NCI-H345 treated with DMSO at 0.1 percent for 48 hours (cell line): ENCODE results near the gene EGF.

Experiments used
- DNase-seq: peaks from one replicate; lab custom pipeline; 2025; ENCODE audit not compliant: unreplicated experiment; lab: John Stamatoyannopoulos, UW

The EGF gene

DNA sequence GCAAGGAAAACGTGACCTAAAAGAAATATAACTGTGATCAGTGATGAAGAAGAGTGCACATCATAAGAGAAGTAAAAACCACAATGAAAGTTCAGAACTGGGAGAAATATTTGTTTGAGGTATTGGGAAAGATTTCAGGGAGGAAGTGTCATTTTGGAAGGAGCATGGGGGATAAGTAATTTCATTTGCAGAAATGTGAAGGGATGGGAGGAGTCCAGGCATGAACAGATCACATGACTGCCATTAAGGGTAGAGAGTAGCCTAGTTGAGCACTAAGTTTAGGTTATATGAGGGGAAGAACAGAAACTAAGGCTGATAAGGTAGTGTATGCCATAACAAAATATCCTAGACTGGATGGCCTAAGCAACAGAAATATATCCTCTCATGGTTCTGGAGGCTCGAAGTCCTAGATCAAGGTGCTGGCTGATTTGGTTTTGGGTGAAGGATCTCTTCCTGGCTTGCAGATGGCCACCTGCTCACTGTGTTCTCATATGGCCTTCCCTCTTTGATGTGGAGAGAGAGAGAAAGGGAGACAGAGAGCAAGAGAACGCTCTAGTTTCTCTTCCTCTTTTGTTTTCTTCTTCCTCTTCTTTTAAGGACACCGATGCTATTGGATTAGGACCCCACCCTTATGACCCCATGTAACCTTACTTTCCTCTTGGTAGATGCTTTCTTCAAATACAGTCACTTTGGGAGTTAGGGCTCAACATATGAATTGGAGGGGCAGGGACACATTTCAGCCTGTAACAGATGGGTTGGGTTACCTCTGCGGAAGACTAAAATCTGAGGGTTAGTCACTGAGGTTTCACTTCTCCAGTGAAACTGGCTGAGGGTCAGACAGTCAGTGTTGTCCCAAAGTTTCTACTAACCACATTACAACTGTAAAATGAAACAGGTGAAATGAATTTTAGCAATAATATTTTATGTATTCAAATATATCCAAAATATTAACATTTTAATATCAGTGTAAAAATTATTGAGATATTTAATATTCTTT is 77.9 kb downstream of the EGF start:
- no peak for DNase-seq

DNA sequence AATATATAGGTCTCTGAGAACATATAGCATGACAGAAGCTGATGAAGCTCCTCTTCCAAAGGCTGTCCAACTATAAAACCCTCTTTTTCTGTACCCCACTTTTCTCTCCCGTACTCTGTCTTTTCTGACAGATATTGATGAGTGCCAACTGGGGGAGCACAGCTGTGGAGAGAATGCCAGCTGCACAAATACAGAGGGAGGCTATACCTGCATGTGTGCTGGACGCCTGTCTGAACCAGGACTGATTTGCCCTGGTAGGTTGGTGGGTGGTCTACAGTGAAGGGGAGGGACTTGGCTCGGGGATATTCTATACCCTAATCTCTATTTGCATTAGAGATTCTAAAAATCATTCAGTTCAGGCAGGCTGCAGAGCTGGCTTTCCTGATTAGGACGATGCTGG is 80.4 kb downstream of the EGF start:
- no peak for DNase-seq

DNA sequence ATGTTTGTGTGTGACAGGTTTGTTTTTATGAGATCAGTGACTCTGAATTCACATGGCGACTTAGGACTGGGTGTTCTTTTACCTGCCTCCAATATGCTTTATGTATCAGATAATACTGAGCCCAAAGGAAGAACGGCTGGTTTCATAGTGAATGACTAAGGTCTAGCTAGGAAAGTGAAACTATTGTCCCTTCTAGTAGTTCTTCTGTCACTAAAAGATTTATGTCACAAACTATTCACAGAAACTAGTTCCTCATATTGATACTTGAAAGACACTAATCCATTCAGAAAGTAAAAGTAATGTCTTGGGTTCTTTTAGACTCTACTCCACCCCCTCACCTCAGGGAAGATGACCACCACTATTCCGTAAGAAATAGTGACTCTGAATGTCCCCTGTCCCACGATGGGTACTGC is 81.7 kb downstream of the EGF start:
- no peak for DNase-seq

DNA sequence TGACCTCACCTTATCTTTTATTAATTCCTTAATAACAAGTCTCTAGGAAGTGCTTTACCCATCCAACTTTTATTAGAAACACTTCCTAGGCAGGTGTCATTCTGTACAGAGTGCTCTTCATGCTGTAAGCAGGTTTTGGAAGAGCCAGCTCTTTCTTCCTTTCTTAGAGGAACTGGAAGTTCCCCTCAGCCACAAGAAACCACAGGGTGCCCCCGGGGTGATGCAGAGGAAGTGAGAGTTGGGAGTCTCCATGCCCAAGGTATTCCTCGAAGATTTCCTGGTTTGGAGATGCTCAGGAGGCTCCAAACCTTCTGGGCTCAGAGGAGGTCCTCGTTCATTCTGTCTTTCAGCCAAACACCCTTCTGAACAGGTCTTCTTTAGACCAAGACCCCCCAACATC is 83.8 kb downstream of the EGF start:
- no peak for DNase-seq

DNA sequence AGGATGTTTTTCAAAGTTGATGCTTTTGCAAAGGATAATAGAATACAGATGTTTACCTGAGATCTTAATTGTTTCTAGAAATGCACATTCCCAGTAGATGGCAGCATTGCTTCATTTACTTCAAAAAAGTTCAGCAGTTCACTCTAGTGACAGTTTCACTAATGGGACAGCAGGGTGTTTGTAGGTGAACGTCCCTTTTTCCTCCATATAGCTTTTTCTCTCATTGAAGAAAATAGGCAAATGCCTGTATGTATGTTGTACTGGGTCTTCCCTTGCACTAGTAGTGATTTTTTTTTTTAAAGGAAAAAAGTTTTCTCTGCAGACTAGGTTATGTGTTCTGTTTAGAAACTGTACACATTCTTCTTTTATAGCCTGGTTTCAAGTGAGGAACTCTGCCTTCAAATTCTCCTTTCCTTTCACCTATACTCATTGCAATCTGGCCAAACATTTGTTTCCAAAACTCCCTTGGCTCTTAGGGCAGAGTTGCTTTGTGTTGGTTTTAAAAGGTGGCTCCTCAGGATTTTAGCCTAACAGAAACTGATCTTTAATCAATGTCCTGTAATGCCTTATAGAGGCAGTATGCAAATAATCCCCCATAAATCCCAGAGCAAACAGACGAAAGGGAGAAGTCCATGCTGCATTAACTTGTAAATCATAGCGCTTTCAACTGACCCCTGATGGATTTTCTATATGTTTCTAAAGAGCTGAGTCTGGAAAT is 86.3 kb downstream of the EGF start:
- peak; percentile 19 for DNase-seq

DNA sequence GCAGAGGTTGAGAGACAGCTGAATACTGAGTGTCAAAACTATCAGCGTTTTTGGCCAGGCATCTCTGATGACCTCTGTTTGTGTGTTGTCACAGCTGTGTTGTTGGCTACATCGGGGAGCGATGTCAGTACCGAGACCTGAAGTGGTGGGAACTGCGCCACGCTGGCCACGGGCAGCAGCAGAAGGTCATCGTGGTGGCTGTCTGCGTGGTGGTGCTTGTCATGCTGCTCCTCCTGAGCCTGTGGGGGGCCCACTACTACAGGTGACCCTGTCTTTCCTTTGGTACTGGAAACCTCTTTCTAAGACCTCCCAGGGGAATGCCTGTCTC is 86.9 kb downstream of the EGF start:
- no peak for DNase-seq

DNA sequence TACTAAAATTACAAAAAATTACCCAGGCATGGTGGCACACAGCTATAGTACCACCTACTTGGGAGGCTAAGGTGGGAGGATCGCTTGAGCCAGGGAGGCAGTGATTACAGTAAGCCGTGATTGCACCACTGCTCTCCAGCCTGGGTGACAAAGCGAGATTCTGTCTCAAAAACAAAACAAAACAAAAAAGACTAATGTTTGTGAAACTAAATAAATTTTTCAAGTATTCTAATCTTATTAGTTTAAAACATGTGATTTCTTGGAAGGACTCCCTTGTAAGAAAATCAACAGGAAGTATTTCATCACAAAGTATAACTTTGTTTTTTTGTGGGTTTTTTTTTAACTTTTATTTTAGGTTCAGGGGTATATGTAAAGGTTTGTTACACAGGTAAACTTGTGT is 89.6 kb downstream of the EGF start:
- no peak for DNase-seq

DNA sequence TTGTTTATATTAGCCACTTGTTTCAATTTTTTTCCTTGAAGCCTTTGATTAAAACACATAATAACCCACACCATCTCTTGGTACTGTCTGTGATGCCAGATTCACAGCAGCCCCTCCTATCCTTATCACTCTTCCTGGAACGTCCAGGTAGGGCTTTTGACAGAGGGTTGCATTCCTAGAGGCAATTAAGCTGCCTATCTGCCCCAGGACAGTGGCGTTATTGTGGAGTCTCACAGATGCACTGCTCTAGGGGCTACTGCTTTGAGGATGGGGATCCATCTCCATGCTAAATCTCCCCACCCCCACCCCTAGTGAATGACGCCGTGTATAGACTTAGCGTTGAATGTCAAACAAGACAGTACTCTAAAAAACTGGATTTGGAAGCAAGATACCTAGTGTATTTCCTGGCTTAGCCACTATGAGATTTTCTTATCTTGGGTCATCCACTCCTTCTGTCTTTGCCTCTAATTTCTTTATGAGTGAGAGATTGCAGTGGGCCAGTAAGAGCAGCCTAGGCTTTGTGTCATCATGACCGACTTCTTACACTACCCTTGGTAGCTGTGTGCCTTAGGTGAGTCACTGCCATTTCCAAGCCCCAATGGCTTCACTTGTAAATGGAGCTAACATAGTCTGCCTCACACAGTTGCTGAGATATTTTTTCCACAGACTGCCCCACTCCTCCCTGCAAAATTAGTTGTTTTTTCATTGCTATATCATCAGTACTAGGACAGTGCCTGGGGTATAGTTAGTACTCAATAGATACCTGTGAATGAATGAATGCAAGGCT is 90.9 kb downstream of the EGF start:
- no peak for DNase-seq

DNA sequence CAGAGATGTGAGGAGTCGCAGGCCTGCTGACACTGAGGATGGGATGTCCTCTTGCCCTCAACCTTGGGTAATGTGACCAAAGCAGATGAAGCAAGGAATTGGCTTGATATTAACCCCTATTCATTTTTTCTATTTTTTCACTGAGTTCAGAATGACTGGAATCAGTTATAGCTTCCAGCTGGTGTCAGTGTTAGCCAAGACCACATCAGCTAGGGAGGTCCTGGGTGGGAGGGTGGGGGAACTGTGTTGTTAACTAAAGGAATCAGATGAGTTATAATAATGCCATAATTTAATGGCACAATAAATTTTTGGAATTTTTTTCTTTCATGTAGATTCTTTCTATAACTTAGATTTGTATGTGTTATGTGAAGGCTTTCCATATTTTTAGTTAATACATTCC is 91.9 kb downstream of the EGF start:
- no peak for DNase-seq

DNA sequence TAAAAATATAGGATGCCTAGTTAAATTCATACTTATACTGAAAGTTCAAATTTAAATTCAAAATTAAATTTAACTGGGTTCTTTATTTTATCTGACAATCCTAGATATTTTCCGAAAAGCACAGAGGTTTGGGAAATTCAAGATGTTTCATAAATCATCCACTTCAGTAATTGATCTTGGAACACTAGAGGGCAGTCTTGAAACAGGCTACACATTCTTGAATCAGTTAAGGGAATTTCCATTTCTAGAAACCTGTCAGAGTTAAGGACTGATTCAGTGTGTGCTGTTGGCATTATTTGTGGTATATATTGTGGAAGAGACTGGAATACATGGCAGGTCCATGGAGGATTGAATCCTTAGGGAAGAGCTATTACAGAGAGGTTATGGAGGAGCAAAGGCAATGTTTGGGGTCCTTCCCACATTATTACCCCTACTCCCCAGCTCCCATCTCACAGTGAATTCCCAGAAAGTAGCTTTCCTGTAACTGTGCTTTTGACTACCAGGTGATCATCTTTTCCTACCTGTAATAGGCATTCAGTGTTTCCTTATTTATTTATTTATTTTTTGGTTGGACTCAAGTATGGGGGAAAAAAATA is 92.9 kb downstream of the EGF start:
- peak; percentile 30 for DNase-seq

DNA sequence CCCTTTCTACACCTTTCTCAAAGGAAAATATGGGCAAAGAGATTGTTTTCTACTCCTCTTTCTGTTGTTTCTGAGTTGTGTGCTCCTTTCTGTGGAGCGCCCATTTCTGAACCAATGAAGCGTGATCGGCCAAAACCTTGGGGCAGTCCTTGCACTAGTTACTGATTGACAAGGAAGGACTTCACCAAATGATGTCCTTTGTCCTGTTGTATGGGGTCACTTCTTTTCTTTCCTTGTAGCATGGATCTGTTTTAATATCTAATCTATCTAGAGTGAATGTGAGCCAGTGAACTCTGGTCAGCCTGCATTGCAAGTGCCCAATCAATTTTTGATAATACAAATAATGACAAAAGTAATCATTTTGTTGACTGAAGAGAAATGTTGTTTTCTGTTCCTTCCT is 94.5 kb downstream of the EGF start:
- DNase-seq, result no peak

DNA sequence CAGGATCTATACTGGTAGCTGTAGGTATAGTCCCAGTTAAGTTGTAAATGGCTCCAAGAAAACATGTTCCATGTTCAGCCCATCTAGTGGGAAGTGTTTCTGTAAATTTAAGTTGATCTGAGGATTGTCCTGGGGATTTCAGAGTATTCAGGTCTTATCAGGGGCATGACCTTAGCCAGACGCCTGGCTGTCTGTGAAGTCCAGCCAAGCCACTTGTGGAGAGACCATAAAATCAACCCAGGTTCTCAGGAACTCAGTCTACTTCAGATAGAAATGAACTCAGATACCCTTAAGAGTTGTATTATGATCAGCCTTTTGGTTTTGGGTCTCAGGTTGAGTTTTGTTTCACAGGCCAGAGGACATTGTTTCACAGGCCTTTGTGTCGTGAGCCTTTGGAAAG is 95.9 kb downstream of the EGF start:
- no peak for DNase-seq

DNA sequence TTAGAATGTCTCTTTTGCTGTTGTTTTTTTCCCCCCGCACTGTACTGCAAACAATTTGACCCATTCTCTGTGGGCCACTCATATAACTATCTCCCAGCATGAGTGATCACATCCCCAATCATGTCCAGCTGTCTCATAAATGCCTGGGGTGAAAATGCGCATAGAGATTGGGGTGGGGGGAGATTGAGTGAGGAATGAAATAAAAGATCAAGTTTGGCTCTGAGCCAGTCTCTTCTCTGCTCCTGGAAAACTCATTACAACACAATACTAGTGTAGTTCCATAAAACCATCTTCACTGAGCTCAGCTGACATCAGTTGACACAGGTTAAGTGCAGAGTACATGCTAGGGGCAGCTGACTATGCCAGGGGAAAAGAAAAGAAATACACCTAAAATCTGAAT is 96.9 kb downstream of the EGF start:
- peak; percentile 85 for DNase-seq

DNA sequence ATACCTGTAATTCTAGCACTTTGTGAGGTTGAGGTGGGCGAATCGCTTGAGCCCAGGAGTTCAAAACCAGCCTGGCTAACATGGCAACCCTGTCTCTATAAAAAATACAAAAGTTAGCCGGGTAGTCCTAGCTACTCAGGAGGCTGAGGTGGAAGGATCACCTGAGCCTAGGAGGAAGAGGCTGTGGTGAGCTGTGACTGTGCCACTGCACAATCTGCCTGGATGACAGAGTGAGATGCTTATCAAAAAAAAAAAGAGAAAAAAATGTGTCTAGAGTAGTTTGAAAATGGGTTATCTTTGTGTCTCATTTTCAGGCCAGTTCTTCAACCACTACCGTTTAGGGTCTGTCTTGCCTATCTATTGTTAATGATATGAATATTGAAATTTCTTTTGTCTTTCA is 98.1 kb downstream of the EGF start:
- DNase-seq, result no peak

DNA sequence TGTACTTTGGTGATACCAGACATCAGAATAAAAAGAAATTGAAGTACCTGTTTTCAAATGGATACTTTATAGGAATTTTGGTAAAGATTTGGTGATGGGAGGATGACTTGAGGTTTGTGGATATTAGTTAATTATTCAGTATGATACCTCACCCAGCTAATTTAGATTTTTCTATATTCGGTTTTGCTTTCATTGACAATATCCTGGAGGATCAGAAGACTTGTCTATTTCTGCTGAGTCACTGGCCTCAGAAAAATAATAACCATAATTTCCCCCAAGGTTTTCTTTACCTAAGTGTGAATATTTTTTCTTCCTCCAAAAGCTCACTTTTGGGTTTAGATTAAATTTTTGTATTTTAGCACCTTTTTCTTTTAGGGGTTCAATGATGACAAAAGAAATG is 100.2 kb downstream of the EGF start:
- DNase-seq, result no peak

DNA sequence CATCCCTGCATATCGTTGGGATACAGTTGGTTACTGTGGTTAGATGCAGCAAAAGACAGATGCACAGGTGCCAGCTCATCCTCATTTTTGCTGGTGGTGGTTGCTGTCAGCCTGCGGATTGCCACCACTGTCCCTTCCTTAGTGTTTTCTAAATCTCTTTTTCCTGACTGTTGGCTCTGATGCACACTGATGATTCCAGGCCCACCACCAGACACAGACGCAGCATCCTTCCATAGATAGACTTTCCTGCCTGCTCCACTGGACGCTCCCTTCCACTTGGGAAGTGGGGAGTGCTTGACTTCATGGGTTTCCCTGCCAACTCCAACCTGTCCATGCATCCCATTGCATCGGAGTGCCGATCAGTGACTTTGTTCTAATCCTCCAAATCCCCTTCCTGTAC is 101.5 kb downstream of the EGF start:
- no peak for DNase-seq

DNA sequence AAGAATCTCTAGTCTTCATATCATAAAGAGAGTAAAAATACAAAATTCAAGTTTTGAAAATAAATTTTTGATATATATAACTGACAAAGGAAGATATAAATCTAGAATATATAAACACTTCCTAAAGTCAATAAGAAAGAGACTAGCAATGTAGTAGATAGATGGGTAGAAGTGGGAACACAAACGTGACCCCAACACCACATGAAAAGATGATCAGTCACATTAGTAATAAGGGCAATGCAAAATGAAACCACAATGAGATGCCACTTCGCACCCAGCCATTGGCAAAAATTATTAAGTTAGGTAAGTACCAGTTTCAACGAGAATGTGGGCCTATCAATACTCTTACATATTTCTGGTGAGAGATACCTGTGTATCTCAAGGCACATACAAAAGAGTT is 106.5 kb downstream of the EGF start:
- no peak for DNase-seq

DNA sequence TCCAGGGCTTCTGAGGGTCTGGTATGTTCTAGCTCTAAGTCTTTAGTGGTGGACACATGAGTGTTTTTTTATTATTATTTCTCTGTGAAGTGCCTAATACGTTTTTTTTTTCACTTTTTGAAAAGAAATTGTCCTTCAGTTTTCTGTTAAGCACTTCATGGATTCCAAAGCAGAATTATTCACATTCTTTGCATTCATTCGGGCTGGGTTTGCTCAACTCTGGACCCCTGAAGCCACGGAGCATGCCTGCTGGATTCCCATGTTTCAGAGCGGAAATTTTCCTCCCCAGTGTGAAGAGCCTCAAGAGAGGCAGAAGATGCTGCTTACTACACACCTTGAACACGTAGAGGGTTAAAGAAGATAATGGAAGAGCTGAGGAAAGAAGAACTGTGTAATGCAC is 107.5 kb downstream of the EGF start:
- no peak for DNase-seq

DNA sequence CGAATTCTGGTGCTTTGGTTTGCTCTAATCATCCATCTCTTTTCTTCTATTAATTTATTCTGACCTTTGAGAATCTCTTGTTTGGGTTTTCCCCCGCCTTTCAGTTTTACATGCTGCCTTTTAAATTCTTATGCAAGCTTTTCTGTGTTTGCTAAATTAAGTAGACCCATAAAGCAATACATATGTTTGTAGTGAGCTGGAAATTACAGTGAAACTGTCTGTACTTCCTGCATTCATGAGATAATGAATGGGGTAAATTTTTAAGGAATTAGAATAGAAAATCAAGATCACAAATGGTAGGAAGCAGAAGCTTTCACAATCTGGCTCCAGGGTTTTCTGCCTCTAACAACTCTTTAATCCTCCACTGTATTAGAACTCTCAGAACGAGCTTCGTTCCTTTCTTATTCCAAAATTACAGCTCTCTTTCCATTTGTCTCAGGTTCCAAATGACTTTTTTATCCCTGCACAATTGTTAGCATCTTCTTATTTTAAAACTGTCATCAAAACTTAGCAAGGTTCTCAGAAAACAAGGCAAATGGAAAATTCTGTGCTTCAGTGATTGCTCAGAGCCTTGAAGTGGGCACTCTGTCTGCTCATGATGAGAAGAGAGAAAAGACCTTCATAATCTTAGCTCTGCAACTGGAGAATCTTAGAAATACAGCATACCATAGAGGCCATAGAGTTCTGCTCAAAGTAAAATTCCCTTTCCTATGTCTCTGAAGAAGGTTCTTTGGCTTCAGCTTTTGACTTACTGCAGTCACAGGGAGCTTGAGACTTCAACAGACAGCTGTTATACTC is 108.2 kb downstream of the EGF start:
- DNase-seq, result no peak

DNA sequence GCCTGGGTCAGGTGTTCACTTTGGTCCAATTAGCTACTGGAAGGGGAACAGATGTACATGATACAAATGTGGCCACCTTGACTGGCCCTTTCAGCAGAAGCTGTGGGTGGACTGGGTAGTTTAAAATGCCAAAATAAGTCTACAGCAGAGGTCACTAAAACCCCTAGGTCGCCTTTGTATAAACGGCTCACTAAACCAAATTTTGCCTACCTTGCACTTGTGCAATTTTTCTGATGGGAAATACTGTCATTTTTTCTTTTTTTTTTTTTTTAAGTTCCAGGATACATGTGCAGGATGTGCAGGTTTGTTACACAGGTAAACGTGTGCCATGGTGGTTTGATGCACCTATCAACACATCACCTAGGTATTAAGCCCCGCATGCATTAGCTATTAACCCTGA is 109.8 kb downstream of the EGF start:
- no peak for DNase-seq

DNA sequence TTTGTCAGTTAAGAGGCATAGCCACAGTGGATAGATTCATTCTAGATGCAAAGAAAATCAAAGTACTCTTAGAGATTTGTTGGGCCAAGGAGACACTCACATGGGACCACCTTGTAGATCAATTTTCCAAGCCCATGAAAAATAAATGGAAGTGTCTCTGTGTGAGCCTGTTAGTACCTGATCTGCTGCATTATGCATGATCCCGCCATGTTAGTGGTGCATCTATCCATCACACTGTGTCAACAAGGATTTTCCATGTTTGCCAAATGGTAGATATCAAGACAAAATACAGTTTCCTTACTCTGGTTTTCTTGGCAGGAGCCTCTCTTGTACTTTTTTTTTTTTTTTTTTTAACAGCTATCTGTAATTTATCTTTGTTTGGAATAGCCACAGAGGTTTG is 112.4 kb downstream of the EGF start:
- no peak for DNase-seq
